CD4-positive, alpha-beta T cell treated with Interferon gamma for 1 hour (primary cell): Measurements from ENCODE around the gene KHK.

ENCODE experiments used
- DNase-seq: peaks from one replicate; pipeline ENCODE4 v3.0.0-alpha.2; 2020

The KHK gene

DNA sequence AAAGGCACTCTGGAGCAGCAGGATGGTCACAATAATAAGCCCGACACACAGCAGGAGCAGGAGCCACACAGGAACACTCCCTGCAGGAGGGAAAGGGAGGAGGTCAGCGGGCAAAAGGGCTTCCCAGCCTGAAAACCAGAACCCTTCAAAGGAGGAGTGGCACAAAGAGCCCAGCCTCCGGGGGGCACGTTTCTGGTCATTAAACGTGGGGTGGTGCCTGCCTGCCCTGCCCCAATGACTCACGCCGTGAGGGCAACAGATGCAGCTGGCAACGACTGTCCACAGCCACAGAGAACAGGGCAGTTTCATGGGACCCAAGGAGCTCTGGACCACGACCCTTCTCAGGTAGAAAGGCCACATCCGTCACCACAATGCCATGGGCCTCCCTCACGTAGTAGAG, 44.9 kb downstream of the KHK start:
- no peak for DNase-seq

DNA sequence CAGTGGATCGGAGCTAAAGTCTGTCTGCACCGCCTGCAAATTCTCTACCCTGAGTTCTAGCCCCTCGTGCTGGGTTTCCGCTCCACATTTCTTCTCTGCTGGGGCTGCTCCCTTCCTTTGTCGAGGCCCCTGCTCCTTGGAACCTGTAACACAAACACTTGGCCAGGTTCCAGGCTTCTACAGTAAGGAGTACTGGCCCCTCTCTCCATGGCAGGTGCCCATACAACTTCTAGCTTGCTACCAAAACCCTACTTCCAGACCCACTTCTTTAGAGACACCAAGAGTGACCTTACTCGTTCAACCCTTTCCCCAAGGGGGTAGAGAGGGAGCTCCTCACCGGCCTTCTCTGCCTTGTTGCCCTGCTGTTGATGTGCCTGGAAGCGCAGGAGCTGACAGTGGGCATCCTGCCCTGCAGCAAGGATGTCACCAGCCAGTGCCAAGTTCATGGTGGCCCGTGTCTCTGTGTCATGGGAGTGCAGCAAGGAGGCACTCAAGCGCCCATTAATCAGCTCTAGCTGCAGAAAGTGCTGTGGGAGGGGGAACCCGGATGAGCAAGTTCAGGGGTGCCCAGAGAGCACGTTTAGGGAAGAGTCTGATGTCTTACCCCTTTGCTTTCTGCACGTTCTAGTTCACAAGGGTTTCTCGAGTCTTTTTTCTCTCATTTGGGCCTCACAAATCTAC, 46.8 kb downstream of the KHK start:
- no peak for DNase-seq

DNA sequence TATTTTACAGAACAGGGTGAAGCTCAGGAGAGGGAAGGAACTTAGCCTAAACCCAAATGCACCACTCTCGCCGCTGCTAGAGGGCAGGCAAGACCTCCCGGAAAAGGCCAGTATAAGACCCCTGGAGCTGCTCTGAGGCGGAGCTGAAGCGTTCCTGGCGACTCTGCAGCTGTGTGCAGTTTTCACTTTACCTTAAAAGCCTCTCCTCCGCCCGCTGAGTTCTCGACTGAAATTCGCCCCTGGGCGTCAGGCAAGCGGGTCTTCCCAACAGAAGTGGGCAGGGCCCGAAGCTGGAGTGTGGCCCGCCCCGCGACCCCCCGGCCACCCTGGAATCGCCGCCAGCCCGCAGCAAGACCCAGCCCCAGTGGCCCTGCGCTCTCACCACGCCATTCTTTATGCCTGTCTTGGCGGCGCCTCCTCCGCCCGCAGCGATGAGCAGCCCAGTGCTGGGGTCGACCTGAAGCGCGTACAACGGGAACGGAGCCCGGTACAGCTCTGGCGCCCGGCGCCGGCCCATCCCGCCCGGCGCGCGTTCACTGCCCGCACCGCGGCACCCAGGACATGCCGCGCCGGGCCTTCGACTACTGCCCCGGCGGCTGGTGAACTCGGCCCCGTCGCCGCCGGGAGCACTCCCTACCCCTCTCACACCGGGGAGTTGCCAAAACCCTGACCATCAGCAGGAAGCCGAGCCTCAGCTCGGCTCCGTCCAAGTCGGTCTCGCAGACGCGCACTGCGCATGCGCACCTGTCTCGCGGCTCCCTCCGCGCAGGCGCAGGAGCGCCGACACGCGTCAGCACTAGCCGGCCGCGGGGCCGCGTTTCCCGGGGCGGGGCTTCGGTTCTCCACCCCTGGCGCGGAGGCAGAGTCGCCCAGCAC, 47.6 kb downstream of the KHK start, which contains the start of gene PREB:
Gene PREB, minus strand, starts transcription at position 732 of the 876 bp plus-strand sequence. Its CDS starts 215 bp downstream, at position 517.
- peak; percentile 97 for DNase-seq

DNA sequence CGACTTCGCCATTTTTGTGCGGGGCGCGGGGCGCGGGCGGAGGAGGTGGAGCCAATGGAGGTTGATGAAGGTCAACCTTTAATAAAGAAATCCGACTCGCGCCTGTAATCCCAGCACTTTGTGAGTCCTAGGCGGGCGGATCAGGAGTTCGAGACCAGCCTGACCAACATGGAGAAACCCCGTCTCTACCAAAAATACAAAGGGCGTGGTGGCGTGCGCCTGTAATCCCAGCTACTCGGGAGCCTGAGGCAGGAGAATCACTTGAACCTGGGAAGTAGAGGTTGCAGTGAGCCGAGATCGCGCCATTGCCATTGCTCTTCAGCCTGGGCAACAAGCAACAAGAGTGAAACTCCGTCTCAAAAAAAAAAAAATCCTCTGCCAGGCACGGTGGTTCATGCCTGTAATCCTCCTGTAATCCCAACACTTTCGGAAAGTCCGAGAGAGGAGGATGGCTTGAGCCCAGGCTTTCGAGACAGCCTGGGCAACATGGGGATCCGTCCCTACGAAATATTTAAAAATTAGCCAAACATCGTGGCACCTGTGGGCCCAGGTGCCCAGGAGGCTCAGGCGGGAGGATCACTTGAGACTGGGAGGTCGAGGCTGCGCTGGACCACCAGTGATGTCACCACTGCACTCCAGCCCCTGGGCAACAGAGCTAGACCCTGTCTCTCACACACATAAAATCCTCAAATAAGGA, 48.4 kb downstream of the KHK start:
- no peak for DNase-seq

DNA sequence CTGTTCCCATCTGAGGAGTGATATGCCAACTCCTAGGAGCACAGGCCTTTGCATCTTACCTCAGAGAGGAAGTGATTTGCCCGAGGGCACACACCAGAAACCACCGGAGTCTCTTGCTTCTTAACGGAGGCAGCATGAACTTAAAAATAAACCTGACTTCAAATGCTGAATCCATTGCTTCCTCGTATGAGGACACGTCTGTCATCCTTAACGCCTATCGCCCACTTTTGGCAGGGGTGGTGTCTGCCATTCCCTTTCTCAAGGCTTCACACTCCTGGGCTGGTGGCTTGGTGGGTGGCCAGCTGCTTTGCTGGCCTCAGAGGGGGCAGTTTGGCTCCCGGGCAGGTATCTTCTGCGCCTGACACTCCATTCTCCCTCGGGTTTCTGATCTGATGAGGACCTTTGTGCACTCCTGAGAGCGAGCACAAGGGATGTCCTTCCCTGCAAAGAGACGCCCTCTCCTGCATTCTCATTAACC, 48.9 kb downstream of the KHK start:
- DNase-seq, result no peak

DNA sequence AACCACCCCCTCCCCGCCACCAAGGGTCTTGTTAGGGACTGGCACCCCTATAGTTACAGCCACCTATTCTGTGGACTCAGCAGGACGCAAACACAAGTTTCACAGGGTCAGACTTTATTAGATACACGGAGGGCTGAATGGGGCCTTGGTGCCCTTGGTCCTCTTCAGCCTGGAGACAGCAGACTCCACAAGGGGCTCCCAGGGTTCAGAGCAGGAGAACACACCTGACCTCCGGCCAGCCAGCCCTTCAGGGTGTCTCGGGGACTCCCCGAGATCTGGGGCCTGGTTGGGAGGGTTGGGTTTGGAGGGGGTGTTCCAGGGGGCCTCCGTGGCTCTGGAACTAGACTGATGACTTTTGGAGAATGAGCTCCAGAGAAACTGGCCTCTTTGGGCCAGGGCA, 50.2 kb downstream of the KHK start:
- no peak for DNase-seq

DNA sequence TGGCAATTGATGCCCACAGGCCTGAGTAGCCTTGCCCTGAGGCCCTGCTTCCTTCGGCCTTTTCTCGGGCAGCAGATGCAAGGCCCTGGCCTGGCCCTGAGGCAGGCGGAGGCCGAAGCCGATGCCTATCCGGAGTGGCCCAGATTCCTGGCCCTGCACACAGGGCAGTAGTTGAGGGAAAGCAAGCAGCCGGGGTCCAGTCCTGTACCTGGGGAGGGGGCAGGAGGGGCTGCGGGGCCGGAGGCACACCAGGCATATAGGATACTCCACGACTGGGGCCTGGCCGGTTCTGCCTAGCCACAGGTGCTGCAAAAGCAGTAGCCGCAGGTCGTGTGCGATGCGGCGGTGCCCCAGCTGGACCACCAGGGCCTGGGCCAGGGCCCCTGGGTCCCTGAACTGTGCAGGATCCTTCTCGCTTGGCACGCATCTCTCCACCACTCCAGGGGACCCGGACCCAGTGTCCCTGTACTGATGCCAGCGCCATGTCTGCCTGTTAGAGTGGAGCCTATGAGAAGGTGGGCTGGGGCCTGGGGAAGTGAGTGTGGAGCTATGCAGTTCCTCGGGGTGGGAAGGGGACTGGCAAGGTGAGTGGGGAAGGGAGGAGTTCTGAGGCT, 50.9 kb downstream of the KHK start:
- DNase-seq, result no peak

DNA sequence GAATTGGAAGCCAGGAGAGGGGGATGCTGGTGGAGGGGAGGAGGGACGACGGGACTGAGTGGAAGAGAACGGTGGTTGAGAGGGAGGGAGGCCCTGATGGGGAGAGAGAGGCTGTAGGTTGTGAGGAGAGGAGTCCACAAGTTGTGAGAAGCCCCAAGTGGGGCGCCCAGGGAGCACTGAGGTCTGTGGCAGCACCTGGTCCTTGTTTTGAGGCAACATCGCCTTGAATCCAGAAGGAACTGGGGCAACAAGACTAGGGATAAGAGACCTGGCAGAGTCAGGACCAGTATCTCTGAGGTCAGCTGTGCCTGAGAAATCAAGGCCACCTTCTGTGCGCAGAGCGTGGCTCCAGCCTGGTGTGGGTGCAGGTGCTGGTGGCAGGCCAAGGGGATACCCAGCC, 51.5 kb downstream of the KHK start:
- DNase-seq, result no peak

DNA sequence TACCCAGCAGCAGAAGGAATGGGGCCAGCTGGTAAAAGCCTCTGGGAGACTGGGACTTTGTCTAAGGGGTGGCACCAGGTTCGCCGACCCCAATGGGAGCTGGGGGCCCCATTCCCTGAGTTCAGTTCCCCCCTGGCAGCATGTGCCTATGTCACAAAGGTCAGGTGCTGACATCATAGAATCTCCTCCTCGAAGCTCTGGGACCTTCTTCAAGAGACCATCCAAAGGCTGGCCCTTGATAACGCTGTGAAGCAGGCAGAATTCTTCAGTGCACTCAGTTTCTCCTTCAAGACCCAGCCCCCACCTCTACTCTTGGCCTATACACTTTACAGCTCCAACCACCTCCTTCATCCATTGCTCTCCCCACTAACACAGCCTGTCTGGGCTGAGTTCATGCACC, 52.7 kb downstream of the KHK start, which contains the start of gene PRR30:
Gene PRR30, minus strand, starts transcription at position 101 of the 400 bp plus-strand sequence. CDS start 1,081 bp downstream, outside the sequence.
- DNase-seq, result no peak

DNA sequence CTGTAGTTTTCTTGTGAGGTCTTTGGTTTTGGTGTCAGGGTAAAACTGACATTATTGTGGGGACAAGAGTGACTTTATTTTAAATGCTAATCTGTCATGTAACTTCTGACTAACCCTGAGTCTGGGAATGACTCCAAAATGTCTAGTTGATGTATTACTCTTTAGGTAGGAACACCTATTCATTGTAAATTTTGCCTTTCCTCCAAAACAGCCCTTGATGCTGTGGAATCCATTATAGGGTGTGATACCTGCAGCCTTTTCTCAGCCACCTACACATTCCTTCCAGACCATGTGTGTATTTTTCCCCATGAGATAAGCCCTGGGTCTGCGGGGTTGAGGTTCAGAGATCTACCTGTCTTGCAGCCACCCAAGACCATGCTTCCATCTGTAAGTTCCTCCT, 56.7 kb downstream of the KHK start:
- DNase-seq, result no peak

DNA sequence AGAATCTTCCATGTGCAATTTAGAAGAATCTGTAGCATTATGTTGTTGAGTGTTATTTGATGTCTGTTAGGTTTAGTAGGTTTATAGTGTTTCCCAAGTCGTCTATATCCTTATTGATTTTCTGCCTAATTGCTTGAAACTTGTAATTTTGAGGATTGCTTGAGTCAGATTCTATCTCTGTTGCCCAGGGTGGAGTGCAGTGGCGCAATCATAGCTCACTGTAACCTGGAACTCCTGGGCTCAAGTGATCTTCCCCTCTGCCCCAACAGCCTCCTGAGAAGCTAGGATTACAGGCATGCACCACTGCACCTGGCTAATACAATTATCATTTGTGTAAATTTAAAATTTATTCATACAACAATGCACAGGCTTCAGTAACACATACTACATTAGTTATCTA, 59.1 kb downstream of the KHK start:
- DNase-seq, result no peak

DNA sequence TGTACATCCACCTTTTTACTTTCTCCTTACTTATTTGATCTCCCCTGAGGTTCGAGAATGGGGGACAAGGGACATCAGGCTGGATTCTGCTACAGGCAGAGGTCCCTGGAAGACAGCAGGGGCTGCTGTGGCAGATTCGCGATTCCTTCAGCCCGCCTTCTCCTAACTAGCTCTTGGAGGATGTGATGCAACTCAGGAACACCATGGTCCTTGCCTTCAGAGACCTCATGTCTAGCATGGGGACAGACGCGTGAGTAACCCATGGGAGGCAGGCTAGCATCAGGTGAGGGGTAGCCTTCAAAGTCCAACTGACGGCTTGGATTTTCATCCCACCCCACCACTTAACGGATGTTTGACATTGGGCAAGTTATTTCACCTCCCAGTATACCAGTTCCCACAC, 61.4 kb downstream of the KHK start:
- DNase-seq, result no peak

DNA sequence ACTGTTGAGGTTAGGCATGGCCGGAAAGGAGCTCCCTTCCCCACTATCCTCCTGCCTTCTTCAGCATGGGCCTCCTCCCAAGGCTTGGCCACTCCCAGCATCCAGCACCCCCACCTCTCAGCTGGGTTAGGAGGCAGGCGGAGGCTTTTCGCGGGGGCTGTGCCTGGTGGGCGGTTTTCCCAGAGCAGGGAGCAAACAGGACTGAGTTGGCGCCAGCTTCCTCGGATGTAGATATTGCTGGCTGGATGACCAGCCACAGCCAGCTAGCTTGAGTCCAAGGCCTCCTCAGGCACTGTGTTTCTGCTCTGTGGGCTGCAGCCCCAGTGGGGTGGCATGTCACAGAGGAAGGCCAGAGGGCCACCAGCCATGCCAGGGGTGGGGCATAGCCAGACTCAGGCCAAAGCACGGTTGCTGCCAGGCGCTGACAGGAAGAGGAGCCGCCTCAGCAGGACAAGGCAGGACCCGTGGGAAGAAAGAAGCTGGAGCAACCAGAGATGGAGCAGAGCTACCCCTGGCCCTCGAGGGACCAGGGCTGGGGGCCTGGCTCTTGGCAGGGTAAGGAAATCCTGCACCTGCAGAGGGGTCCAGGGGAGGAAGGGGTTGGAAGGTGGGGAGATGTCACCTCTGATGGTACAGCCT, 62.3 kb downstream of the KHK start, which contains the start of gene TCF23:
Gene TCF23, plus strand, starts transcription at position 204 of the 639 bp plus-strand sequence. Its CDS starts 130 bp downstream, at position 334.
- DNase-seq, result no peak

DNA sequence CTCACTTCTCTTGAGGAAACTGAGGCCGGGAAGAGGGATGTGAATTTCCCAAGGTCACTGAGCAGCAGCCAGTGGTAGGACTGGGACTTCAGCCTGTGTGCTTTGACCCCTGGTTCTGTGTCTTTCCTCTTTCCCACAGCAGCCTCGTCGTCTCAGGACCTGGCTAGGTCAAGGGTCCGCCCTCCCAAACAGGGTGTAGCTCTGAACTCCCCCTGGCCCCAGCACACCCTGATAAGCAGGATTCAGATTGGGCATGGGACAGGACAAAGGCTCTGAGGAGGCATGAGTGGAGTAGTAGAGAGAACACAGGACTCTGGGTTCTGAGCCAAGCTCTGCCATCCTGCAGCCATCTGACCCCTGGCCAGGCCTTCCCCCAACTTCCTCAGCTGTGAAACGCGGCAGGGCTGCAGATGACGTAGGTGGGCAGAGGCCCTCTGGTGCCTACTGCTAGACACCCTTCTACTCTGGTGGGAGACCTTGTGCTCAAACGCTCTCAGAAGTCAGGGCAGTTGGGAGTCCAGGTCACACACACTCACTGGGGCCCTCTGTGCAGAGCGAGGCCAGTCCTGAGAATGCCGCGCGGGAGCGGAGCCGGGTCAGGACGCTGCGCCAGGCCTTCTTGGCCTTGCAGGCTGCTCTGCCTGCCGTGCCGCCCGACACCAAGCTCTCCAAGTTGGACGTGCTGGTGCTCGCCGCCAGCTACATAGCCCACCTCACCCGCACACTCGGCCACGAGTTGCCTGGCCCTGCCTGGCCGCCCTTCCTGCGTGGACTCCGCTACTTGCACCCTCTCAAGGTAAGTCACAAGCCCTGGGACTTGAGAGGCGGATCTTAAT, 63.2 kb downstream of the KHK start:
- DNase-seq, result no peak
